K562 (cell line): ENCODE measurements around the gene KIF26B. TPM values are rescaled to one million over a fixed set of nuclear protein-coding genes. Genes with fewer than 3 reads are reported as not detected.

Source experiments
- ATAC-seq: fragments of 200-7000 bp; cut with Tn5 transposase; 3 replicates; pipeline ENCODE4 v1.9.1; 2020; ENCODE audit warnings: moderate library complexity
- BruUV-seq: library from RNA; stranded (reverse); fragments of 400-500 nt; replicated peaks from 2 replicates; lab custom pipeline; 2021; lab: Mats Ljungman, UMichigan
- CTCF ChIA-PET: fragments of 300-600 bp; formaldehyde crosslinking; extraction: SDS; loops from one replicate; lab custom pipeline; 2021; ENCODE audit warnings: low intra/inter-chr PET ratio; lab: Yijun Ruan, JAX
- POLR2A ChIA-PET: fragments of 300-600, 350-650 bp; sonication (Branson Sonifier 250); formaldehyde crosslinking; extraction: SDS; loops from one replicate; lab custom pipeline; 2021; ENCODE audit warnings: antibody characterized with exemption, inconsistent platforms; lab: Yijun Ruan, JAX
- DNase-seq, 4 experiments: peaks; one replicate each; pipeline versions ENCODE4 v3.0.0 to v3.0.0-alpha.2; 2011 to 2018; ENCODE audit warnings: low spot score in 3 of 4, mixed read lengths in 3 of 4; ENCODE audit errors: extremely low read depth in 1 of 4
- FAIRE-seq: peaks from 2 replicates; lab custom pipeline; 2011; peaks lifted over from hg19 to GRCh38; lab: Jason Lieb, UNC
- H2AFZ ChIP-seq: 2 replicates; pipeline ENCODE4 v1.6.0; 2011; ENCODE audit warnings: low read depth, low read length, control low read depth, inconsistent platforms
- H3K27ac ChIP-seq: fragments of 200-600 bp; 3 replicates; pipeline ENCODE4 v1.8.0; 2011; ENCODE audit warnings: low read depth, mild to moderate bottlenecking, control low read depth, inconsistent platforms, low read length, moderate library complexity, mixed read lengths; ENCODE audit errors: extremely low read depth
- H3K27me3 ChIP-seq, 2 experiments: fragments of 300-600 bp in 1 of 2; 2 replicates in 1 of 2; 3 replicates in 1 of 2; pipeline versions ENCODE4 v1.6.0 to v1.8.0; 2011; ENCODE audit warnings: inconsistent platforms in 2 of 2, low read length in 2 of 2, mild to moderate bottlenecking in 1 of 2, mixed read lengths in 1 of 2, moderate library complexity in 1 of 2; ENCODE audit not compliant: control insufficient read depth in 2 of 2, insufficient read depth in 2 of 2
- H3K36me3 ChIP-seq: fragments of 300-600 bp; 3 replicates; pipeline ENCODE4 v1.8.0; 2011; ENCODE audit warnings: mild to moderate bottlenecking, low read length, inconsistent platforms; ENCODE audit not compliant: control insufficient read depth, insufficient read depth
- H3K4me1 ChIP-seq, 2 experiments: fragments of 200-600 bp in 1 of 2; replicated peaks in 1 of 2; 2 replicates in 1 of 2; 3 replicates in 1 of 2; pipeline versions ENCODE4 v1.5.1 to v1.8.0; 2011; ENCODE audit warnings: inconsistent platforms in 2 of 2, low read length in 2 of 2, mild to moderate bottlenecking in 1 of 2, mixed read lengths in 1 of 2, moderate library complexity in 1 of 2; ENCODE audit not compliant: control insufficient read depth in 2 of 2, insufficient read depth in 2 of 2
- H3K4me2 ChIP-seq: 2 replicates; pipeline ENCODE4 v1.6.1; 2011; ENCODE audit warnings: low read length, control low read depth, inconsistent platforms, mixed read lengths; ENCODE audit not compliant: insufficient read depth
- H3K4me3 ChIP-seq: fragments of 200-600 bp; sonication (generic), shearing (Covaris generic); 2 replicates; pipeline ENCODE4 v1.5.1; 2016; ENCODE audit warnings: control low read depth, inconsistent platforms
- H3K79me2 ChIP-seq: fragments of 200-600 bp; 3 replicates; pipeline ENCODE4 v1.8.0; 2011; ENCODE audit warnings: low read length, inconsistent platforms; ENCODE audit not compliant: control insufficient read depth, insufficient read depth
- H3K9ac ChIP-seq, 2 experiments: 2 replicates each; pipeline versions ENCODE4 v1.6.0 to v1.6.1; 2011; ENCODE audit warnings: low read depth in 2 of 2, low read length in 2 of 2, control low read depth in 1 of 2, inconsistent platforms in 1 of 2, mild to moderate bottlenecking in 1 of 2, mixed read lengths in 1 of 2; ENCODE audit not compliant: insufficient read depth in 1 of 2
- H3K9me1 ChIP-seq: one replicate; pipeline ENCODE4 v1.6.0; 2011; ENCODE audit warnings: inconsistent platforms, mild to moderate bottlenecking, low read length, moderate library complexity; ENCODE audit not compliant: control insufficient read depth, insufficient read depth
- H3K9me3 ChIP-seq: replicated peaks from 2 replicates; pipeline ENCODE4 v1.5.1; 2011; ENCODE audit warnings: low read depth, low read length, inconsistent platforms; ENCODE audit not compliant: control insufficient read depth, insufficient read depth
- H4K20me1 ChIP-seq: replicated peaks from 2 replicates; pipeline ENCODE4 v1.6.1; 2011; ENCODE audit warnings: low read length, inconsistent platforms, mixed read lengths; ENCODE audit not compliant: control insufficient read depth, insufficient read depth
- DPF2 ChIP-seq: fragments of 450-650 bp; IDR thresholded peaks from 2 replicates; pipeline ENCODE4 v1.6.1; 2016
- GMEB1 ChIP-seq: fragments of 250-450 bp; sonication (Bioruptor Pico); IDR thresholded peaks from 2 replicates; pipeline ENCODE4 v1.4.0; 2020; ENCODE audit warnings: mild to moderate bottlenecking
- HCFC1 ChIP-seq: IDR thresholded peaks from 2 replicates; pipeline ENCODE4 v1.6.1; 2012; ENCODE audit warnings: low read depth, low read length, improper control_type of control experiment
- HNRNPUL1 ChIP-seq: fragments of 200-400 bp; formaldehyde crosslinking; IDR thresholded peaks from 2 replicates; pipeline ENCODE4 v1.6.1; 2017; ENCODE audit warnings: low read length
- LCOR ChIP-seq: sonication (generic); formaldehyde crosslinking; IDR thresholded peaks from 2 replicates; pipeline ENCODE4 v1.8.0; 2022; ENCODE audit warnings: mild to moderate bottlenecking, missing genetic modification reagents
- MIER1 ChIP-seq: fragments of 450-650 bp; IDR thresholded peaks from 2 replicates; pipeline ENCODE4 v1.6.1; 2016; ENCODE audit warnings: antibody characterized with exemption, mild to moderate bottlenecking, low read depth
- NONO ChIP-seq, 2 experiments: fragments of 200-400 bp in 1 of 2; fragments of 450-650 bp in 1 of 2; formaldehyde crosslinking in 1 of 2; IDR thresholded peaks; 2 replicates each; pipeline ENCODE4 v1.6.1; 2017; ENCODE audit warnings: low read depth in 2 of 2, mild to moderate bottlenecking in 2 of 2, moderate library complexity in 2 of 2, low read length in 1 of 2
- NR4A1 ChIP-seq, 2 experiments: fragments of 250-450 bp in 1 of 2; fragments of 450-650 bp in 1 of 2; sonication (Bioruptor Pico) in 1 of 2; IDR thresholded peaks; 2 replicates each; pipeline versions ENCODE4 v1.4.0 to v1.6.1; 2016 to 2020; ENCODE audit warnings: mild to moderate bottlenecking in 2 of 2, missing compliant biosample characterization in 1 of 2, missing genetic modification characterization in 1 of 2, moderate library complexity in 1 of 2
- PCBP1 ChIP-seq: fragments of 200-400 bp; formaldehyde crosslinking; IDR thresholded peaks from 2 replicates; pipeline ENCODE4 v1.6.1; 2018; ENCODE audit warnings: mild to moderate bottlenecking, low read depth, low read length; ENCODE audit not compliant: poor library complexity, severe bottlenecking
- TEAD1 ChIP-seq, 2 experiments: fragments of 450-650 bp in 1 of 2; sonication (generic) in 1 of 2; formaldehyde crosslinking; IDR thresholded peaks; 2 replicates each; pipeline versions ENCODE4 v1.4.0 to v1.8.0; 2020 to 2022; ENCODE audit warnings: mild to moderate bottlenecking in 2 of 2, missing genetic modification reagents in 1 of 2
- TRIM25 ChIP-seq: fragments of 450-650 bp; IDR thresholded peaks from 2 replicates; pipeline ENCODE4 v1.7.0; 2016; ENCODE audit warnings: borderline replicate concordance
- ZFPM2 ChIP-seq: fragments of 250-450 bp; sonication (Bioruptor Pico); IDR thresholded peaks from 2 replicates; pipeline ENCODE4 v1.5.1; 2022; ENCODE audit warnings: mild to moderate bottlenecking
- ZNF518B ChIP-seq: fragments of 250-450 bp; sonication (Bioruptor Pico); IDR thresholded peaks from 2 replicates; pipeline ENCODE4 v1.5.0; 2021; ENCODE audit warnings: mild to moderate bottlenecking, moderate library complexity
- ZNF668 ChIP-seq: fragments of 250-450 bp; sonication (Bioruptor Pico); IDR thresholded peaks from 2 replicates; pipeline ENCODE4 v1.8.0; 2022; ENCODE audit warnings: mild to moderate bottlenecking, inconsistent platforms
- ZSCAN32 ChIP-seq: fragments of 450-650 bp; formaldehyde crosslinking; IDR thresholded peaks from 2 replicates; pipeline ENCODE4 v1.4.0; 2020; ENCODE audit warnings: mild to moderate bottlenecking, moderate library complexity
- WGBS: fragments of 100-300 bp; shearing (Covaris generic); methylation state at CpG from one replicate; pipeline ENCODE4 v1.1.6; 2016; ENCODE audit warnings: low coverage, mixed read lengths; ENCODE audit not compliant: insufficient coverage; ENCODE audit errors: missing lambda C conversion rate; 5-methylcytosine and 5-hydroxymethylcytosine counted together
- in situ Hi-C: fragments of 300-500 bp; cut with MboI; formaldehyde crosslinking; loops from 4 replicates; pipeline ENCODE4 v1.15.0; 2018; ENCODE audit warnings: inconsistent platforms, mixed read lengths
- intact Hi-C: fragments of 100-400 bp; cut with micrococcal nuclease; formaldehyde crosslinking; loops from 2 replicates; pipeline ENCODE4 v1.14.2; 2022
- polyA plus RNA-seq, 8 experiments: library from polyadenylated mRNA; depleted of rRNA in 4 of 8; stranded (reverse) in 5 of 8; unstranded in 3 of 8; fragments of >200 nt; fragmentation: Nextera tagmentation in 2 of 8; fragmentation: Illumina TruSeq in 1 of 8; extraction: Ambion mirVana in 2 of 8; extraction: Trizol in 1 of 8; gene quantifications; 2 replicates each; pipeline versions ENCODE4 v1.2.1 to v1.2.3, GENCODE V29; 2011 to 2014; ENCODE audit warnings: inconsistent platforms in 1 of 8, missing spikeins in 1 of 8
- total RNA-seq, 7 experiments: library from RNA; depleted of rRNA in 6 of 7; stranded (reverse); fragments of >200 nt in 6 of 7; fragmentation: Illumina TruSeq in 2 of 7; extraction: Trizol in 2 of 7; gene quantifications; 2 replicates each; pipeline versions ENCODE4 v1.2.1 to v1.2.3, GENCODE V29; 2011 to 2021; ENCODE audit warnings: low replicate concordance in 1 of 7

KIF26B gene
- total and polyA plus RNA-seq, 9 of the 15 experiments (the other 6 are each of a cell fraction or from before 2014, with no cell fraction given), result 0.02 to 0.08 (median 0.03) TPM; not detected in 6

GRCh38 chr1:245428681-245429080 lies 273.9 kb downstream of the KIF26B start (continued):
- TF ChIP-seq ZNF518B (CRISPR knock-in tag) (no peak), DPF2 (no peak), GMEB1 (CRISPR knock-in tag) (no peak), ZNF668 (CRISPR knock-in tag) (no peak)

GRCh38 chr1:245431706-245432105 lies 276.9 kb downstream of the KIF26B start:
- intact Hi-C loops, result no loop called here
- H3K79me2 ChIP-seq, result no peaks in the 10 kb centered on the region
- no peaks in the 10 kb centered on the region for H3K9me3 ChIP-seq
- peaks cover 22 to 42% of the 10 kb centered on the region in 2 experiments; a peak in 4 of 5 replicates for H3K27me3 ChIP-seq
- no peak for DNase-seq
- no peaks in the 10 kb centered on the region for H4K20me1 ChIP-seq
- H3K27ac ChIP-seq, result no peak overlapping the region
- TF ChIP-seq TEAD1 (CRISPR knock-in tag; IDR thresholded peaks at IDR 0.05) (no peak), NONO (IDR thresholded peaks at IDR 0.05; ENCODE audit: low read depth in 2 of 2, low read length in 1 of 2) (no peak), TRIM25 (no peak), ZFPM2 (no peak), PCBP1 (no peak), MIER1 (no peak), NR4A1 (CRISPR knock-in tag; IDR thresholded peaks at IDR 0.05) (no peak), NR4A1 (tag; IDR thresholded peaks at IDR 0.05) (no peak), HNRNPUL1 (no peak), ZSCAN32 (CRISPR knock-in tag) (no peak), HCFC1 (no peak), LCOR (CRISPR knock-in tag) (no peak)
- H3K4me3 ChIP-seq, result no peak overlapping the region
- POLR2A ChIA-PET, result no interaction called here
- CTCF ChIA-PET, result no interaction called here
- H3K4me2 ChIP-seq, result no peak overlapping the region
- WGBS, result 0% methylated on average over 3 of the region's 3 CpGs
- no peak for ATAC-seq
- H2AFZ ChIP-seq, result no peak overlapping the region
- FAIRE-seq, result no peak
- in situ Hi-C loops, result no loop called here
- no peaks in the 10 kb centered on the region for H3K4me1 ChIP-seq
- no peaks in the 10 kb centered on the region for H3K9me1 ChIP-seq
- no TSS peak for BruUV-seq
- H3K9ac ChIP-seq, result no peak overlapping the region
- no peaks in the 10 kb centered on the region for H3K36me3 ChIP-seq
